ENCODE results near the gene TXNRD1.
"Not testable (repeated sequence)": the region's sequence is repeated elsewhere in the genome, so short reads cannot be mapped to it uniquely, and the experiment has no call there.

The TXNRD1 gene

DNA sequence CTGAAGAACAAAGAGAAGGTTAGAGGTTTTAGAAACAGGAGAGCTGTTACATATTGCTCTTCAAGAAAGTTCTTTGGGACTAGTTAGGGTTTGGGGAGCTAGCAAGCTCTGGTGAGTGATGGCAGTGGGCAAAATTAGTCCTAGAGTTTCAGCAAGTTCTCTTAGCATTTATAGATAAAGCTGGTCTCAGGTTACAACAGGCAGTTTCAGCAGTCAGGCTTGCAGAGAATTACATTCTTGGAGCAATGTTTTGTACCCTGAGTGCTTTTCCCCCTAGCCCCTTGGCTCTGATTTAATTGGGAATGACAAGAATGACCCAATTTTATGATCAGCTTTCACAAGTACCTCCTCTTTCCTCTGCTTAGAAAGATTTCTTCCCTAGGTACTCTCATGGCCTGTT lies 66.5 kb downstream of the TXNRD1 start:
- DNase-seq = no peak

DNA sequence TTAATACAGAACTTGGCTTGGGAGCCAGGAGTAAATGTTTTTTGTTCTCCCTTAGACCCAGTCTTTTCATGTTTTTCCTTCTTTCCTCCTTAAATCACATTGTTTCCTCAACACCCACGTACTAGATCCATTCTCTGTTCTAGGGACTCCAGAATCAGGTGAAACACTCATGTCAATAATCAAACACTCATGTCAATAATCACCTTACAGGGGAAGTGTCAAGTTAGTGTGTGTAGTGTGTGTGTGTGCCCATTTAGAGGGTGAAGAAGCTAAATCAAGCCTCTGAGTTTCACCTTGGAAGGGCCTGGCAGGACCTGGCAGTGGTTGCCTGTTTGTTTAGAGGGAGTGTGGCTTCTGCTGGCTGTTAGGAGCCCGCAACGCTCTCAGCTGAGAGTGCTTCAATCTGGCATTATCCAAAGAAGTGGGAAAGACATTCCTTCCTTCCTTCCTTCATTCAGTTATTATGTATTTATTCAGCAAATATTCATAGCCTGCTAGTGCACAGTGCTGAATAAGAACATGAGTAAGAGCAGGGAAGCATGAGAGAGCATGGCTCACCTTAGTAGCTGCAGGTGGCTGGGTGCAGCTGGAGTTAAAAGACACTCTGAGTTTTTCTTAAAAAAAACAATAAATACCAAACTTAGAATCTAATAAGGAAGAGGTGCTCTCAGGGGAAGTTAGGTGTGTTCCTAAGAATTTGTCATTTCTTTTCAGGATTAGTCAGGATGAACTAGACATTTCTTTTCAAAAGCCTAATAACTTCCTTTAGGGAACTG lies 70.3 kb downstream of the TXNRD1 start:
- peak; percentile 72 for DNase-seq

DNA sequence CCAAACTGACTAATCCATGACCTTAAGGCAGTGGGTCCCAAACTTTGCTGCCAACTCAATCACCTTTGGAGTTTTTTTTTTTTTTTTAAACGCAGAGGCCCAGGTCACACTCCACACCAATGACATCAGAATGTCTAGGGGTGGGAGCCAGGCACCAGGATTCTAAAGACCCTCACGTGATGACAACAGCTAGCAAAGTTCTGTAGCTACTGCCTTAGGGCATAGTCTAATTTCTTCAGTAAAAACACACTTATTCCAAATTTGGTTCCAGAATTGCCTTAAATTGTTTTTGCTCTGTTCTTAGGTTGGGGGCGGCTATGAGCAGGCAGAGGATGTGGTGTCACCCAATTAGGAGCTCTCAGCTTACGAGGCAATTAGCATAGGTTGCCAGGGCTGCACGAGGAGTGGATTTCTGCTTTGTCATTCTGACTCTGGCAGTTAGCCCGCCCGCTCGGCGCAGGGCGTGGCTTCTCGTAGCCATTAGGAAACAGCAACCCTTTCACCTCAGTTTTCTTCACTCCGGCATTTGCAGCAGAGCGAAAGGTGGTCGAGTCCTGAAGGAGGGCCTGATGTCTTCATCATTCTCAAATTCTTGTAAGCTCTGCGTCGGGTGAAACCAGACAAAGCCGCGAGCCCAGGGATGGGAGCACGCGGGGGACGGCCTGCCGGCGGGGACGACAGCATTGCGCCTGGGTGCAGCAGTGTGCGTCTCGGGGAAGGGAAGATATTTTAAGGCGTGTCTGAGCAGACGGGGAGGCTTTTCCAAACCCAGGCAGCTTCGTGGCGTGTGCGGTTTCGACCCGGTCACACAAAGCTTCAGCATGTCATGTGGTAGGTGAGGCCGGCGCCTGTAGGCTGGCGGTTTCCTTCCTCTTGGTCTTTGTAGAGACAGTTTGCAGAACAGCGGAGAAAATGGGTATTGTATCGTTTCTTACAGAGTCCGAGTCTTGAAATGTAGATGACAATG lies 71.2 kb downstream of the TXNRD1 start:
- peak; percentile 96 for DNase-seq

DNA sequence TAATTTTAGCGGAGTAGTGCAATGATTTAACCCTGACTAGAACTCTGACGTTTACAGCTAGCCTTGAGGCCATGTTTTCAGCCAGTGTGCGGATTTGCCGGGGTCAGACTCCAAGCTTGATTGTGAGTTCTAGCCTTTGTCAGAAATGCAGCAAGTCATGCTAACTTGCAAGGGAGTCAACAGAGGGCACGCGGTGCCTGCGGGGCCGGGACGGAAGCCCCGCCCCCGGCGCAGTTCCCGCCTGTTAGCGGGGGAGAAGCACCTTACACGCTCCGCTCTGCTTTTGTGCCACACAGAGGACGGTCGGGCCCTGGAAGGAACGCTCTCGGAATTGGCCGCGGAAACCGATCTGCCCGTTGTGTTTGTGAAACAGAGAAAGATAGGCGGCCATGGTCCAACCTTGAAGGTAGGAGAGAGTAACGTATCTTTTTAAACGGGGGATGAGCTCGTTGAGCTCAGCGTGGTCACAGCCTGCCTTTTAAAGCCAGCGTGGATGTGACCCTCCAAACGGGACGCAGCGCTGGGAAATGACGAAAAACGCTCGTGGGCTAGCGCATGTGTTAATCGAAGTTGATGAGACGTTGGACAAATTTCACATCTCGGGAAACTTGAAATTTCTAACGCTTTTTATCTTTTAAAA lies 73.2 kb downstream of the TXNRD1 start:
- DNase-seq = peak; percentile 78

DNA sequence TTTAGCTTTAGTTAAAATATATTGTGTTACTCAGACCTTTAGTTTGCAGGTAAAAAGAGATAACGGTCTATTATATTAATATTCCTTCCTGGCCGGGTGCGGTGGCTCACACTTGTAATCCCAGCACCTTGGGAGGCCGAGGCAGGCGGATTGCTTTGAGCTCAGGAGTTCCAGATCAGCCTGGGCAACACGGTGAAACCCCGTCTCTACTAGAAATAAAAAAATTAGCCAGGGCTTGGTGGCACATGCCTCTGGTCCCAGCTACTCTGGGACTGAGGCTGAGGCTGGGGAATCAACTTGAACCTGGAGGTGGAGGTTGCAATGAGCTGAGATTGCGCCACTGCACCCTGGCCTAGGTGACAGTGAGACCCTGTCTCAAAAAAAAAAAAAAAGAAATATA lies 74.7 kb downstream of the TXNRD1 start:
- DNase-seq = no peak

DNA sequence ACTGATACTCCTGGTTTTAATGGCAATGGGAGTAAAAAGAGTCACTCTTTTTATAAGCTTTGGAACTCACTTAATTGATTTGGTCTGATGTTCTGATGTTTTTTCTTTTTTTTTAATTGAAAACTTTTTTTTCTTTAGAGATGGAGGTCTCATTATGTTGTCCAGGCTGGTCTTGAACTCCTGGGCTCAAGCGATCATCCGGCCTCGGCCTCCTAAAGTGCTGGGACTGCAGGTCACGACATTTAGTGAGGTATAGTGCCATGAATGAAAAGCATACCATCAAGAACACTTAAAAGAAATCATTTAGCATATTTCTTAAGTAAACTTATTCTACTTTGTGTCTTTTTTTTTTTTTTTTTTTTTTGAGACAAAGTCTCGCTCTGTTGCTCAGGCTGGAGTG lies 75.3 kb downstream of the TXNRD1 start:
- DNase-seq = no peak

DNA sequence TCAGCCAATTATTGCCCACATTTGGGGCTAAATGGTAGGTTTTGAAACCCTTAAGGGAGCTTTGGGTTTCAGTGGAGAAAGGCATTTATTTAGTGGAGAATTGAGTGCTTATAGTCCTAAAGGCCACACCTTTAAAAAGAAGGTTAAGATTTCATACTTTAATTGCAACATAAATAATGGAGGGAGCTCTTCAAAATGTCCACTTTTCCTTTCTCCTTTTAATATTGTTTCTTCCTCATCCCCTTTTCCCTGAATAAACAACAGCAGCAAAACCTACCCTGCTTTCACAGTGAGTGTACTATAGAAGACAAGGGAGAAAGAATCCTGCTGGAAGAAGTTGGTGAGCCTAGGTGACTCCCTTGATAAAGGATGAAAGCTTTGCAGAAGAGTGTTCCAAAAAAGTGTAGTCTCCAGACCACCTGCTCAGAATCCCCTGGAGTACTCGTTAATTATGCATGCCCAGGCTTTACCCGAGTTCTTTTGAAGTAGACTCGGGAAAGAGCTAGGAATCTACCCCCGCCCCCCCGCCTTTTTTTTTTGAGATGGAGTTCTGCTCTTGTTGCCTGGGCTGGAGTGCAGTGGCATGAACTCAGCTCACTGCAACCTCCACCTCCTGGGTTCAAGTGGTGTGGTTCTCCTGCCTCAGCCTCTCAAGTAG lies 76.4 kb downstream of the TXNRD1 start:
- DNase-seq = no peak

DNA sequence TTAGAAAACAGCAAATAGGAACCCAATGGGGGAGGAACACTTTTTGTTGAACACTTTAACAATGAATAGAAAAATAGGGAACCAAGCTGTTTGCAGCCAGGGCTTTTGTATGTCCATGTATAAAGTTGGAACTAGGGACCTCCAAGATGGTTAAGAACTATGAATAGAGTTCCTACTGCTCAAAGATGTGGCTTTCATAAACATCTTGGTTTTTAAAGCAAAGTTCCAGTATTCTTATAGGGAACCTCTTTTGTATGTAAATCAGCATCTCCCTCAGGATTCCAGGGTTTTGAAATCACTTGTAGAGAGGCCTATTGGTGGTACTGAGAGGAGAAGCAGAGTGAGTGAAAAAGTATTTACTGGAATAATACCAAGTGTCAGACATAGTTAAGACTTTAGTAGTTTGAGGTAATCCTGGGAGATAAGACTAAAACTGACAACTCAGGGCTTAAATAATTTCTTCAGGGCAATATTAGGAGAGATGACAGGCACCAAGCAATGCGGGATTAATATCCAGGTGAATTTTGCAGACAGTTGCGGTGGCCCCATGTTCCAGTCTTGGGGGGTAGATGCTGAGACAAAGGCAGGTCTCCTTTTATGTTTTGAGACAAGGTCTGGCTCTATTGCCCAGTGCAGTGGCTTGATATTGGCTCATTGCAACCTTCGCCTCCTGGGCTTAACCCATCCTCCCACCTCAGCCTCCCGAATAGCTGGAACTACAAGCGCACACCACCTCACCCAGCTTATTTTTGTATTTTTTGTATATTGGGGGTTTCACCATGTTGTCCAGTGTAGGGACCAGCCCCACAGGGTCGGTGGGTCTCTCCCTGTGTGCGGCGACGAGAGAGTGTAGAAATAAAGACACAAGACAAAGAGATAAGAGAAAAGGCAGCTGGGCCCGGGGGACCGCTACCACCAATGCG lies 77.6 kb downstream of the TXNRD1 start:
- no peak for DNase-seq

DNA sequence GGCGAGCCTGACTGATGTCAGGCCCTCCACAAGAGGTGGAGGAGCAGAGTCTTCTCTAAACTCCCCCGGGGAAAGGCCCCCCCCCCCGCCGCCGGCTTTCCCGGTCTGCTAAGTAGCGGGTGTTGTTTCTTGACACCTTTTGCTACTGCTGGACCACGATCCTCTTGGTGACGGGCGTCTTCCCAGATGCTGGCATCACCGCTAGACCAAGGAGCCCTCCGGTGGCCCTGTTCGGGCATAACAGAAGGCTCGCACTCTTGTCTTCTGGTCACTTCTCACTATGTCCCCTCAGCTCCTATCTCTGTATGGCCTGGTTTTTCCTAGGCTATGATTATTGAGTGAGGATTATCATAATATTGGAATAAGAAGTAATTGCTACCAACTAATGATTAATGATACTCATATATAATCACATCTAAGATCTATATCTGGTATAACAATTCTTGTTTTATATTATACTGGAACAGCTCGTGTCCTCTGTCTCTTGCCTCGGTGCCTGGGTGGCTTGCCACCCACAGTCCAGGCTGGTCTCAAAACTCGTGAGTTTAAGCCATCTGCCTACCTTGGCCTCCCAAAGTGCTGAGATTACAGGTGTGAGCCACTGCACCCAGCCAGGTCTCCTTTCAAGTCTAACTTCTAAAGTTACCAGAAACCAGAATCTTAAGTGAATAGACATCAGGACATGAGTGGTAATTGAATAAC lies 78.7 kb downstream of the TXNRD1 start:
- DNase-seq = not testable (repeated sequence)

DNA sequence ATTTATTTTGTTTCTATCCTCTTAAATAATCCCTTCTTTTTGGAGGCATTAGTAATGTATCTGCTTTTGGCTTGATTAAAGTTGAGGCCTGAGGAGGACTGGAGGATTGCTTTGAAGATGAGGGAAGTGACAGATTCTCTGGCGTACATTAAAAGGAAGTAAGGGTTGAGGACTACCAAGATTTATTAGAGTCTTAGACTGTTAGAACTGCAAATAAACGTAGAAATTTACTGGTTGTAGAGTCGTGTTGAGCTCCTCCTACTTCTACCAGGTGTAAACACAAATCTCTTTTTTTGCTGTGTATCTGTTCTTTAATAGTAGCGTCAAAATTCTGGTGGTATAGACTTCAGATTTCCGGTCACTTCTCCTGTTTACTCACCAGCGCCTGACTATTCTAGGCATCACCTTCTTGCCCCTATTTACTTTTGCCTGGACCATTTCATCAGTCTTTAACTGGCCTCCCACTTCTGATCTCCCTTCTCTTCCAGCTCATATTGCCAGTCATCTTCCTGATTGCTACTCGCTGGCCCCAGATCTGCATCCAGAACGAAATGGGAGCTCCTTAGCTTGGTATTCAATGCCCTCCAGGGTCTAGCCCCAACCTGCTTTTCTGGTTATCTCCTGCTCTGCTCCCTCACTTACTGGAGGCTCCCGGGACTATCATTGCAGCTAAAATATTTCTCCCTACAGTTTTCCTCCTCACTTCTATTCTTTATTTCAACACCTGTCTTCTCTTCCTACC lies 79.5 kb downstream of the TXNRD1 start:
- no peak for DNase-seq

DNA sequence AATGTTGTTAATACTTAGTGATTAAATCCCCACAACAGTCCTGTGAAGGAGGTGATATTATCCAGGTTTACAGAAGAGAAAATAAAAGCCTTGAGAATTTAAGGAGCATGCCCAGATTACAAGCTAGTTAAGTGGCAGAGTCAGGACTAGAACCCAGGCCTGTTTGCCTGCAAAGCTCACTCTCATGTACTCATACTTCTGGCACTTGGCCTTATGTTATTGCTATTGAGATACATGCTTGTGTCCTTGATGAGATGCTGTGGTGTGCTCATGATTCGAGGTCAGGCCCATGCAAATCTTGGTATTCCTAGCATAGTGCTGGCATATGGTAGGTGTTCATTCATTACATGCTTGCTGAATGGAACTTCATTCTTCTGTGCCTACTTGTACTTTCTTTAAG lies 80.4 kb downstream of the TXNRD1 start:
- no peak for DNase-seq

DNA sequence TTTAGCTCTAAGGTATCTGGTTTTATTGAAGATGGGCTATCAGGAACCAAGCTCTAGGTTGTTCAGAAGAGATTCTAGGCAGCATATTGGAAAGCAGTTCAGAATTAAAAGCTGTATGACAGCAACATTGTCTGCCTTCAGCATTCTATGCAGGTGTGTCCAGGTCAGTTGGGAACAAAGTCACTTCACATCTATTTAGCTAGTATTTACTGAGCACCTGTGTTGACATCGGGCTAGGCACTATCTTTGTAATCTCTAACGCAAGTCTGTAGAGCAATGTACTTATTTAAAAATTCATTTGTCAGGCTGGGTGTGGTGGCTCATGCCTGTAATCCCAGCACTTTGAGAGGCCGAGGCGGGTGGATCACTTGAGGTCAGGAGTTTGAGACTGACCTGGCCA lies 81.1 kb downstream of the TXNRD1 start:
- DNase-seq = no peak

DNA sequence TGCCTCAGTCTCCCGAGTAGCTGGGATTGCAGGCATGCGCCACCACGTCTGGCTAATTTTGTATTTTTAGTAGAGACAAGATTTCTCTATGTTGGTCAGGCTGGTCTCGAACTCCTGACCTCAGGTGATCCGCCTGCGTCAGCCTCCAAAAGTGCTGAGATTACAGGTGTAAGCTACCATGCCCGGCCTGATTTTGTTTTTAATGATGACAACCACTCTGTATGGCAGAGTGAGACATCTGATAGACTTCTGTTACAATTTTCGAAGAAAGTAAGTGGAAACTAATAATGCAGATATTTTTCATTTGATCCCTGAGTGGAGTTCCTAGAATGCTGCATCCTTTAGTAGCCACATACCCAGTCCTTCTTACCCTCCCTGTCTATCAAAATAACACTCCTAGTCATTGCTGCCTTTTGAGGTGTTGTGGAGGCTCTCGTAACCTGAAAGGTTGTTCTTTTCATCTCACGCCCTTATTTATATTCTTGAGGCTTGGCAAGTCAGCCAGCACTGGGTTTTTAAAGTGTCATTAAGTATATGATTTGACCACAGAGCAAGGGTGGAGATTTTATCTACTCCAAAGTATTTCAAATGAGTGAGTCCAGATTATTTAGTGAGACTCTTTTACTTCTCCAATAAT lies 82.0 kb downstream of the TXNRD1 start:
- no peak for DNase-seq

DNA sequence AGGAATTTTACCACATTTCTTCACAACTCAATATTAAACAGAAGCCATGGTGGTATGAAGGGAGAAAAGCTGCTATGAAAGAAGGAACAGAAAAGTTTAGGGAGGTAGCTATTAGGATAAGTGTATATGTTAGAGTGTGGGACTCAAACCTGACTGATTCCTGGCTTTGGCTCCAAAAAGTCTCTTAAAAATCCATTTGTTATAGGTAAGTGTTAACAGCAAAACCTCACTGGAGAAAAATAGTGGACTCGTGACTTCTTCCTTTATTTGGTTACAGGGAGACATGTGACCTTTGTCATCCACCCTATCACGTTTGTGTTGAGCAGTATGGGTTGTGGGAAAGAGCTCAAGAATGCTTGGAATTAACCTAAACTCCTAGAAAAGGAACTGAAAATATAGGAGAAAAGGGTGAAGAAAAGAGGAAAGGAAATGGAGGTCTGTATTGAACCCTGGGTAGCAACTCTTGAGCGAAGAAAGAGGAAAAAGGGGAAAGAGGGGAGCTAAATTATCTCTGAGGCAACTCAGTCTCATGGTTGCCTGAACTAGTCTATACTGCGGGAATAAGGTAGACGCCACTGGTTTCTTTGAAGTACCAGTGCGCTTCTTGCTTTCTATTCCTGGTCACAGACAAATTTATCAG lies 84.4 kb downstream of the TXNRD1 start:
- DNase-seq = no peak

DNA sequence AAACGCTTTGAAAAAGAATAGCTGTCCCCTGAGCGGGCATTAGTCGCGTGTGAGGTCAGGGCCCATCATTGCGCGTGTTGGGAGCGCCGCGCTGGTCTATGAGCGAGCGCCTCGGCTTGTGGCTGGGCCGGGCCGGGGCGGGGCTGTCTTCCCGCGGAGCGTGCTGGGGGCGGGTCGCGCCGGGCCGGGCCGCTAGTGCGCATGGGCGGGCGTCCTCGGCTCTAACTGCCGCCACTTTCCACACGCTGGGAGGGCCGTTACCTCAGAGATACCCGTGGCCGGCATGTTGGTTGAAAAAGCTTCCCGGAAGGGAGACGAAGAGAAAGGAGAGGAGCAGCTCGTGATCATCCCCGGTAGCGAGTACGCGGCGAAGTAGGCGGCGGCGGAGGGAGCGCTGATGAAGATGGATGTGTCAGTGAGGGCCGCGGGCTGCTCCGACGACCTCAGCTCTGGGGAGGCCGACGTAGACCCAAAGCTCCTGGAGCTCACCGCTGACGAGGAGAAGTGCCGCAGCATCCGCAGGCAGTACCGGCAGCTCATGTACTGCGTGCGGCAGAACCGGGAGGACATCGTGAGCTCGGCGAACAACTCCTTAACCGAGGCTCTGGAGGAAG lies 88.1 kb downstream of the TXNRD1 start, which contains the start of gene EID3:
EID3 (plus strand) TSS at position 202 of the 614 bp plus-strand sequence; CDS start at position 398, 196 bp downstream.
- DNase-seq = peak; percentile 46

DNA sequence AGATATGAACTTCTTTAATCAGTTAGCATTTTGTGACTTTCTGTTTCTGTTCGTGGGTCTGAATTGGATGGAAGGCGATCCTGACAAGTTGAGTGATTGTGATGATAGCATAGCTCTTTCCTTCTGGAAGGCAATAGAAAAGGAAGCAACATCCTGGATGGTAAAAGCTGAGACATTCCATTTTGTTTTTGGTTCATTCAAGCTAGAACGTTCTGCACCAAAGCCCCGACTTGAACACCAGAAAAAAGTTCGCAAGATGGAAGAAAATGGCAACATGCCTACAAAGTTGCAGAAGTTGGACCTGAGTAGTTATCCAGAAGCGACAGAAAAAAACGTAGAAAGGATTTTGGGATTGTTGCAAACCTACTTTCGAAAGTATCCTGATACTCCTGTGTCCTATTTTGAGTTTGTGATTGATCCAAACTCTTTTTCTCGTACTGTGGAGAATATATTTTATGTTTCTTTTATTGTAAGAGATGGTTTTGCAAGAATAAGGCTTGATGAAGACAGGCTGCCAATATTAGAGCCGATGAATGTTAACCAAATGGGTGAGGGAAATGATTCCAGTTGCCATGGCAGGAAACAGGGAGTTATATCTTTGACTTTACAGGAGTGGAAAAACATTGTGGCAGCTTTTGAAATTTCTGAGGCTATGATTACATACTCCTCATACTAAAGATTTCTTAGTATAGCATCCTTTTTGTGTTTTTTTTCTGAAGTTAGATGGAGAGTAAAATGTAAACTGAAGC lies 88.9 kb downstream of the TXNRD1 start:
- DNase-seq = no peak

DNA sequence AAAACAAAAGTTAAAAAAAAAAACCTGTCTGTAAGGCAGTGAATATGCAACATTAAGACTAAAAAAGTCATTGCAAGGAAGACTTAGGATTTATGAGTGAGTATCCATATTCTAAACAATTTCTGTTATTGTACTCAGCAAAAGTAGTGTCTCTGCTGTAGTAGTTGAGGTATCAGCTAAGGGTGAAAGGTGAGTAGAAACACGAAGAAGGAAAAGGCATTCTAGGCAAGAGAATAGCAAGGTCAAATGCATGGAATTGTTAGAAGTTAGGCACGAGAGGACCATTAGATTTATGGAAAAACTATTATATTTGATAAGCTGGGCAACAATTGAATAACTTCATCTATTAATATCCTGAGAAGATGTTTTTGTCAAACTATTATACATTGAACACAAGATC lies 89.8 kb downstream of the TXNRD1 start:
- no peak for DNase-seq

DNA sequence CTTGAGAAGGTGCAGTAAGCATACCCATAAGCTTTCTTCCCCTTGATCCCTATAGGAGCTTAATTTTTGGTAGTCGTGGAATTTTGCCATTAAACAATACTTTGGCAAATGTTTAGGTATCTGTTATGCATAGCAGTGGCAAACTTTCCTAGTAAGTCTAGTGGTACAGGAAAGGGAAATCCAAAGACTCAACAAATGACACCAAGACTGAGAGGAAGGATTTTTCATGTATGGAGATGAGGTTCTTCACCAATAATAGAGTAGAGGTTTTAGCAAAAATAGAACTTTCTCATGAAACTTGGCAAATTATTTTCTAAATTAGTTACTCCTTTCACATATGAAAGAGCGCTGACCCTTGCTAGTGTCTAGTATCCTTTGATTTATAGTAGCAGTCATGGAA lies 90.8 kb downstream of the TXNRD1 start:
- no peak for DNase-seq

Data from kidney glomerular epithelial cell (primary cell).